ENCODE results near the gene SUPT7L. TPM values are rescaled to one million over a fixed set of nuclear protein-coding genes. Genes with fewer than 3 reads are reported as not detected.

SUPT7L gene
- total and polyA plus RNA-seq, 2 donors from 2014 or later: 28.1 to 29.6 TPM

- TF ChIP-seq, protein P1, sequence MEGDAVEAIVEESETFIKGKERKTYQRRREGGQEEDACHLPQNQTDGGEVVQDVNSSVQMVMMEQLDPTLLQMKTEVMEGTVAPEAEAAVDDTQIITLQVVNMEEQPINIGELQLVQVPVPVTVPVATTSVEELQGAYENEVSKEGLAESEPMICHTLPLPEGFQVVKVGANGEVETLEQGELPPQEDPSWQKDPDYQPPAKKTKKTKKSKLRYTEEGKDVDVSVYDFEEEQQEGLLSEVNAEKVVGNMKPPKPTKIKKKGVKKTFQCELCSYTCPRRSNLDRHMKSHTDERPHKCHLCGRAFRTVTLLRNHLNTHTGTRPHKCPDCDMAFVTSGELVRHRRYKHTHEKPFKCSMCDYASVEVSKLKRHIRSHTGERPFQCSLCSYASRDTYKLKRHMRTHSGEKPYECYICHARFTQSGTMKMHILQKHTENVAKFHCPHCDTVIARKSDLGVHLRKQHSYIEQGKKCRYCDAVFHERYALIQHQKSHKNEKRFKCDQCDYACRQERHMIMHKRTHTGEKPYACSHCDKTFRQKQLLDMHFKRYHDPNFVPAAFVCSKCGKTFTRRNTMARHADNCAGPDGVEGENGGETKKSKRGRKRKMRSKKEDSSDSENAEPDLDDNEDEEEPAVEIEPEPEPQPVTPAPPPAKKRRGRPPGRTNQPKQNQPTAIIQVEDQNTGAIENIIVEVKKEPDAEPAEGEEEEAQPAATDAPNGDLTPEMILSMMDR (IDR thresholded peaks at IDR 0.05; ENCODE audit: borderline replicate concordance, extremely low read depth, insufficient read depth): no peak
- H3K9me3 ChIP-seq (ENCODE audit: control insufficient read depth in 2 of 3, insufficient read depth in 1 of 3, low read length in 3 of 3): no peaks in the 10 kb centered on the region
- FAIRE-seq: no peak
- no peaks in the 10 kb centered on the region for H3K27me3 ChIP-seq (ENCODE audit: control insufficient read depth, insufficient read depth, low read length)
- no peak for DNase-seq
- H3K9ac ChIP-seq (ENCODE audit: low read length in 3 of 3): no peak overlapping the region
- no peak overlapping the region for H3K4me3 ChIP-seq (ENCODE audit: low read length in 3 of 3)
- intact Hi-C loops (cut with DNase I): no loop called here
- H3K27ac ChIP-seq (ENCODE audit: low read depth in 2 of 2, low read length in 2 of 2): no peak overlapping the region
- H3K4me1 ChIP-seq (ENCODE audit: control insufficient read depth in 2 of 3, insufficient read depth in 2 of 3, low read depth in 1 of 3, low read length in 3 of 3): no peaks in the 10 kb centered on the region
- peaks cover 2 to 16% (median 5%) of the 10 kb centered on the region in 3 donors for H3K36me3 ChIP-seq (ENCODE audit: control insufficient read depth in 2 of 3, insufficient read depth in 3 of 3, low read length in 3 of 3)
These were observed 34.2 kb upstream of the SUPT7L start for GRCh38 chr2:27697660-27698059.

GRCh38 chr2:27690052-27690451 is 26.6 kb upstream of the SUPT7L start:
- H3K27ac ChIP-seq (ENCODE audit: low read depth in 2 of 2, low read length in 2 of 2): no peak overlapping the region
- no peak overlapping the region for H3K4me3 ChIP-seq (ENCODE audit: low read length in 3 of 3)
- H3K9me3 ChIP-seq (ENCODE audit: control insufficient read depth in 2 of 3, insufficient read depth in 1 of 3, low read length in 3 of 3): no peaks in the 10 kb centered on the region
- no peak for FAIRE-seq
- TF ChIP-seq, protein P1 (IDR thresholded peaks at IDR 0.05; ENCODE audit: borderline replicate concordance, extremely low read depth, insufficient read depth): no peak
- intact Hi-C loops (cut with DNase I): no loop called here
- H3K9ac ChIP-seq (ENCODE audit: low read length in 3 of 3): no peak overlapping the region
- no peak for DNase-seq
- H3K27me3 ChIP-seq (ENCODE audit: control insufficient read depth, insufficient read depth, low read length): no peaks in the 10 kb centered on the region
- H3K4me1 ChIP-seq (ENCODE audit: control insufficient read depth in 2 of 3, insufficient read depth in 2 of 3, low read depth in 1 of 3, low read length in 3 of 3): no peaks in the 10 kb centered on the region
- peaks cover 2 to 23% (median 16%) of the 10 kb centered on the region in 3 donors for H3K36me3 ChIP-seq (ENCODE audit: control insufficient read depth in 2 of 3, insufficient read depth in 3 of 3, low read length in 3 of 3)

DNA sequence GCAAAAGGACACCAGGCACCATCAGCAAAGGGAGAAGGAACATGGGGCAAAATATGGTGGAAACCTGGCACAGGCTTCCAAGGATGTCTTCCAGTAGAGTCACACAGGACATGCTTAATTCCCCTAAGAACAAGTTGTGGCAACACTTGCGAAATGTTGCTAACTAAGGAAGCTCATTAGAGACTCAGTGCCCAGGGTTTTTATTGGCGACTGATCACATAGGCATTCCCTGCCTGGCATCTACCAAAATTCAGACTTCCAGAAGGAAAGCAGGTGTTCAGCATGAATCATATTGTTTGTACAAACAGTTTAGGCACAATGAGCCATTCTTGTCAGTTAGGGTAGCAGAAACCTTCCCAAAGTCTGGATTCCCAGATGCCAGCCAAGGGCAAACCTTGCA is 26.0 kb upstream of the SUPT7L start:
- Histone ChIP-seq H3K36me3 (ENCODE audit: control insufficient read depth in 2 of 3, insufficient read depth in 3 of 3, low read length in 3 of 3) (peaks cover 2 to 24% (median 17%) of the 10 kb centered on the region in 3 donors), H3K27ac (ENCODE audit: low read depth in 2 of 2, low read length in 2 of 2) (no peak overlapping the region), H3K4me1 (ENCODE audit: control insufficient read depth in 2 of 3, insufficient read depth in 2 of 3, low read depth in 1 of 3, low read length in 3 of 3) (no peaks in the 10 kb centered on the region), H3K27me3 (ENCODE audit: control insufficient read depth, insufficient read depth, low read length) (no peaks in the 10 kb centered on the region), H3K4me3 (ENCODE audit: low read length in 3 of 3) (no peak overlapping the region), H3K9me3 (ENCODE audit: control insufficient read depth in 2 of 3, insufficient read depth in 1 of 3, low read length in 3 of 3) (no peaks in the 10 kb centered on the region), H3K9ac (ENCODE audit: low read length in 3 of 3) (no peak overlapping the region)
- intact Hi-C loops (cut with DNase I): no loop called here
- FAIRE-seq: no peak
- TF ChIP-seq, protein P1 (IDR thresholded peaks at IDR 0.05; ENCODE audit: borderline replicate concordance, extremely low read depth, insufficient read depth): no peak
- no peak for DNase-seq

GRCh38 chr2:27687232-27687631 is 23.8 kb upstream of the SUPT7L start:
- no peak for FAIRE-seq
- intact Hi-C loops (cut with DNase I): no loop called here

More at GRCh38 chr2:27687232-27687631, 23.8 kb upstream of the SUPT7L start:
- Histone ChIP-seq H3K4me1 (ENCODE audit: control insufficient read depth in 2 of 3, insufficient read depth in 2 of 3, low read depth in 1 of 3, low read length in 3 of 3) (no peaks in the 10 kb centered on the region), H3K27me3 (ENCODE audit: control insufficient read depth, insufficient read depth, low read length) (no peaks in the 10 kb centered on the region), H3K36me3 (ENCODE audit: control insufficient read depth in 2 of 3, insufficient read depth in 3 of 3, low read length in 3 of 3) (peaks cover 0 to 24% (median 19%) of the 10 kb centered on the region in 3 donors), H3K27ac (ENCODE audit: low read depth in 2 of 2, low read length in 2 of 2) (no peak overlapping the region), H3K9me3 (ENCODE audit: control insufficient read depth in 2 of 3, insufficient read depth in 1 of 3, low read length in 3 of 3) (no peaks in the 10 kb centered on the region), H3K4me3 (ENCODE audit: low read length in 3 of 3) (no peak overlapping the region), H3K9ac (ENCODE audit: low read length in 3 of 3) (no peak overlapping the region)
- TF ChIP-seq, protein P1 (IDR thresholded peaks at IDR 0.05; ENCODE audit: borderline replicate concordance, extremely low read depth, insufficient read depth): no peak
- no peak for DNase-seq

Measured in kidney (tissue), 14 donors.